Cardiac fibroblast (primary cell): Measurements from ENCODE around the gene GLRX.

Source experiments
- DNase-seq, 2 donors: peaks; one replicate each; pipeline versions ENCODE4 v3.0.0 to v3.0.0-alpha.2; 2010; ENCODE audit warnings: low read depth in 2 of 2
- H3K4me3 ChIP-seq, 2 donors: replicated peaks in 1 of 2; 1 replicate in 1 of 2; 2 replicates in 1 of 2; pipeline ENCODE4 v1.5.1; 2011; ENCODE audit warnings: low read depth in 2 of 2, low read length in 2 of 2, mild to moderate bottlenecking in 2 of 2, moderate library complexity in 1 of 2
- CTCF ChIP-seq: IDR thresholded peaks from one replicate; pipeline ENCODE4 v1.5.1; 2011; ENCODE audit warnings: low read depth, mild to moderate bottlenecking, low read length, inconsistent platforms

Gene GLRX

DNA sequence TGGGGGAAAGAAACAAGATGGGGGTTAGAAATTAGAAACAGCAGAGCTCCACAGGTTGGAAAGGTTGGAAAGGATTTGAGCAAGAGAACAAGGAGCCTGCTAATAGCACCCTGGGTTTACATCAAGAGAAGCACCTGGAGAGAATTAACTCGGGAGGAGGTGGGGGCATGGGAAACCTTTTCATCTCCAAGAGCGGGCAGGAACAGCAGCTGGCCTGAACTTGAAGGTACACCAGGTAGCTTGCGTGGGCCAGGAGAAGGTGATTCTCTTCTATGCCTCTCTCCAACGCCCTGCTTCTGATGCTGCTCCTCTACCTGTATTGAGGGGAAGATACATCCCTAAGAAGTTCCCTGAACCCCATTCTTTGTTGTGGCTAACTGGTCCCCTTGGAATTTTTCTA, 37.1 kb upstream of the GLRX start:
- H3K4me3 ChIP-seq: peak overlapping the region in 1 of 2 donors; percentile 16
- no peak for DNase-seq
- TF ChIP-seq CTCF: no peak

- peak; percentile 98 for TF ChIP-seq CTCF
- peak overlapping the region; percentile 26 to 41 for H3K4me3 ChIP-seq
- peak; percentile 98 to 100 for DNase-seq
Observed at GRCh38 chr5:95858661-95859595, 36.4 kb upstream of the GLRX start.

DNA sequence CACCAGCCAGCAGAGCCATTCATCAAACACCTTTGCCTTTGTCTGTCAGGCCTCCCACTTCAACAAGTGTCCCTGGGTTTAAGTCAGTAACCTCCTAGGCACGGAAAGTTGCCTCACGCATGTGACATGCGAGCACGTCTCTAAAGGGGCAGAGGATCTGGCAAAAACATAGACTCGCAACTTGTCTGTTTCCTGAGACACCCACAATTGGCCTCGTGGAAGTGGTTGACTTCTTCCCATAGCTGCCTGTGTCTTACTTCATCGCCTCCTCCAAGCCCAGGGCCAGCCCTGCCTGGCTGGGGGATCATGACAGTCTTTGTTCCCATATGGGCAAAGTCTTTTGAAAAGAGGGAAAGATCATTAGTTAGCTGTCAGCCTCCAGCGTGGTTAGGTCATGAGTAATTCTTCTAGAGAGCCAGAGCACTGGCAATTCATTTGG, 35.5 kb upstream of the GLRX start:
- no peak overlapping the region for H3K4me3 ChIP-seq
- no peak for TF ChIP-seq CTCF
- DNase-seq: peak; percentile 95

GRCh38 chr5:95857185-95857945, 34.8 kb upstream of the GLRX start:
- DNase-seq: peak; percentile 90
- TF ChIP-seq CTCF: no peak
- H3K4me3 ChIP-seq: no peak overlapping the region

- no peak for TF ChIP-seq CTCF
- no peak for DNase-seq
- H3K4me3 ChIP-seq: no peak overlapping the region
Observed at GRCh38 chr5:95856501-95856981, 34.0 kb upstream of the GLRX start.

GRCh38 chr5:95853490-95853889, 31.0 kb upstream of the GLRX start:
- no peak for TF ChIP-seq CTCF
- H3K4me3 ChIP-seq: no peak overlapping the region
- no peak for DNase-seq
